Measurements from ENCODE around the gene FXN.
A peak's percentile ranks its signal among the peaks of the same experiment; 100 is the strongest.

FXN gene

DNA sequence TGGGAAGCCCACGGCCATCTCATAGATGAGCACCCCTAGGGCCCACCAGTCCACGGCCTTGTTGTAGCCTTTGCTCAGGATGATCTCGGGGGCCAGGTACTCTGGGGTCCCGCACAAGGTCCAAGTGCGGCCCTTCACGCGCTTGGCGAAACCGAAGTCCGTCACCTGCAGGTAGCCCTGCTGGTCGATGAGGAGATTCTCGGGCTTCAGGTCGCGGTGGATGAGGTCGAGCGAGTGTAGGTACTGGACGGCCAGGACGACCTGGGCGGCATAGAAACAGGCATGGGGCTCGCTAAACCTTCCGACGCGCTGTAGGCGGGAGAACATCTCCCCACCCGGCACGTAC, 22.2 kb upstream of the FXN start:
- H3K27ac ChIP-seq: no peak overlapping the region
- no peak for TF ChIP-seq CTCF (conservative IDR thresholded peaks at IDR 0.05)

- no peak for TF ChIP-seq CTCF (conservative IDR thresholded peaks at IDR 0.05)
- H3K27ac ChIP-seq: no peak within 1 kb of the TSS
Observed at GRCh38 chr9:69014013-69014412, 21.5 kb upstream of the FXN start, which contains the start of gene PRKACG. PRKACG (minus strand) TSS chr9:69014113; CDS start chr9:69014092, 21 bp downstream.

- TF ChIP-seq CTCF (conservative IDR thresholded peaks at IDR 0.05): no peak
- H3K27ac ChIP-seq: no peak overlapping the region
Observed at GRCh38 chr9:69016191-69017096, 19.1 kb upstream of the FXN start.

DNA sequence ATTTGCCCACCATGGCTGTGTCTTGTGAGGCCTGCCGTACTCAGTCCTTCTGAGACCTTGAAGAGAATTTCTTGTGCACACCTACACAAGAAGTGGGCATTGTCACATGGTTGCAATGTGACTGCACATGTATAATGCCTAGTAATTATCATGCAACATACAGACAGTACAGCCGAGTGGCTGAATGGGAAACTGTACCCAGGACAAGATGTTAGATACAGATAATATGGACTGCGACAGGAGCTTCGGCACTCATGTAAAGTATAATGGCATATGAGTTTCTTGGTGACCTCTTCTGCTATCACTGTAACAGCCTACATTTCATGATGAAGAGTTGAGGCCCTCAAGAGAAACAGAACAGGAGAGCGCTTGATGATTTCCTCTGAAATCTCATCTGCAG, 16.8 kb upstream of the FXN start:
- no peak for TF ChIP-seq CTCF (conservative IDR thresholded peaks at IDR 0.05)
- H3K27ac ChIP-seq: no peak overlapping the region

- TF ChIP-seq CTCF (conservative IDR thresholded peaks at IDR 0.05): no peak
- H3K27ac ChIP-seq: no peak overlapping the region
Observed at GRCh38 chr9:69019808-69020207, 15.7 kb upstream of the FXN start.

DNA sequence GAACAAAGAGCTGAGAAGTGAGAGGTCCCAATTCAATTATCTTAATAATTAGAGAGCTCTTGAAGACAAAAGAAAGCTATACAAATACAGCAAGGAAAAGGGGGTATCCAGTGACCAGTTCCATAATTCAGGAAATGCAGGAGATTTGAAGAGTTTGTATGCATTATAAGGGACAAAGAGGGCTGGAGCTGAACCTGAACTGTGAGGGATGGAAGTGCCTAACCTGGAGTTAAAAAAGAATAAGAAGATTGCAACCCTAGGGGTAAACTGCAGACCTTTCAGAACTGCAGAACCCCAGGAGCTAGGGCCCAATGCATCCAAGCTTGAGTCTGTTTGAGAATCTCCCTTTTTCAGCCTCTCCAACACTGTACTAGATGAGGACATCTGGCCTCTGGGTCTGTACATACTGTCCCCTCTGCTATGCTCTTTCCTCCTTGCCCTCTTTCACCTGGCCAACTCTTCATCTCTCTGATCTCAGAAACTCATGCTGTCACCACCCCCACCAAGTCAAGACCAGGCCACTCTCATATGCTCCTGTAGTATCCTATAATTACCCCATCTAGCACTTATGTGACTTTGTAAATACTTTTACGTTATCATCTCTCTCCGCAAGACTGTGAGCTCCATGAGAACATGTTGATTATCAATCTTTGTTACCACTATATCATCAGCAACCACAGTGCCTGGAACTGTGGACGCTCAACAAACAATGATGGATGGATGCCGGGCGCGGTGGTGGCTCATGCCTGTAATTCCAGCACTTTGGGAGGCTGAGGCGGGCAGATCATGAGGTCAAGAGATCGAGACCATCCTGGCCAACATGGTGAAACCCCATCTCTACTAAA, 15.0 kb upstream of the FXN start:
- H3K27ac ChIP-seq: no peak overlapping the region
- TF ChIP-seq CTCF (conservative IDR thresholded peaks at IDR 0.05): no peak

- TF ChIP-seq CTCF (conservative IDR thresholded peaks at IDR 0.05): no peak
- peak overlapping the region; percentile 54 for H3K27ac ChIP-seq
Observed at GRCh38 chr9:69023650-69024049, 11.9 kb upstream of the FXN start.
